Measurements from ENCODE around the gene CACNA1A.
"Not testable (repeated sequence)": the region's sequence is repeated elsewhere in the genome, so short reads cannot be mapped to it uniquely, and the experiment has no call there.

CACNA1A gene

DNA sequence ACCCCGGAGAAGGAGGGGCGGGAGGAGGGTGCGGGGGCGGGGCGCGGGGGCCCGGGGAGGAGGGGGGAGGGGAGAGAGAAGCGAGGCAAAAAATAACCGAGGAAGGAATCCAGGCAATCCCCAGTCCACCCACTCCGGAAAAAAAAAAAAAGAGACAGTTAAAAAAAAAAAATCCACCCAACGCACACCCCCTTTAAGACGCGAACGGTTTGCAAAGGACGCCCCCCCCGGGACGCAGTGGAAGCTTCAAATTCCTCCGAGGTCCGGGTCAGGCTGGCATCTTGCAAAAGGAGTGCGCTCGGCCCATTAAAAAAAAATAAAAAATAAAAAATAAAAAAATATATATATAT is at the start of gene CACNA1A:
Gene CACNA1A, minus strand, starts transcription at position 9 of the 350 bp plus-strand sequence. CDS start 255 bp downstream, outside the sequence.
- no peak for DNase-seq (ENCODE audit: low read depth, low spot score)

DNA sequence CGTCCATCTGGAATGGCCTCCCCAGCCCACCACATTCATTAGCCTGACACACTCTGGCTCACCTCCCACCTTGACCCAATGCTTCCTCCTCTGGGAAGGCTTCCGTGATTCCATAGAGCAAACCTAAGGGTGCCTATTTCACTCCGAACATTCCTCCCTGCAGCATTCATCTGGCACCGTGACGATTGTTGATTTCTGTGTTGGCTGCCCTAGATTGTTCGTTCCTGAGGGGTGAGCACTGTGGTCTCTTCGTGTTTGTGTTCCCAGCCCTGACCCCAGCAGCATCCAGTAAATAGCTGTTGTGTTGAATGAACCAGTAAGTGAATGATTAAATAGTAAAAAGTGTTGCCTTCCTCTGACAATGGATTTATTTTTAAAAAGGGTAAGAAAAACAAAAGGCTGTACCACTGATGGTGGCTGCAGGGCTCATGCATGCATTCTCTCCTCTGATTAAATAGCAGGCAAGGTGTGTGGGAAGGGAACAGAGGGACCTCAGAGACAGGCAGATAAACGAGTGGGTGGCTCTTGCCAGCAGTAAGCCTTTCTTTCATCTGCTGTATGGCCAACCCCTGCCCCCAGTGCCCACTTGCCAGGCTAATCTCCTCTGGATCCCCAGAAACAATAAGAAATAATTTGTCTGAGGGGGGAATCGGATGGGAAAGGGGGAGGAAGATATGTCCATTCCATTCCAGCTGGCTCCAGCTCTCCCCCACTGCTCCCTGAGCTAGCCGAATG is 48.4 kb upstream of the CACNA1A start:
- no peak for DNase-seq (ENCODE audit: low read depth, low spot score)

DNA sequence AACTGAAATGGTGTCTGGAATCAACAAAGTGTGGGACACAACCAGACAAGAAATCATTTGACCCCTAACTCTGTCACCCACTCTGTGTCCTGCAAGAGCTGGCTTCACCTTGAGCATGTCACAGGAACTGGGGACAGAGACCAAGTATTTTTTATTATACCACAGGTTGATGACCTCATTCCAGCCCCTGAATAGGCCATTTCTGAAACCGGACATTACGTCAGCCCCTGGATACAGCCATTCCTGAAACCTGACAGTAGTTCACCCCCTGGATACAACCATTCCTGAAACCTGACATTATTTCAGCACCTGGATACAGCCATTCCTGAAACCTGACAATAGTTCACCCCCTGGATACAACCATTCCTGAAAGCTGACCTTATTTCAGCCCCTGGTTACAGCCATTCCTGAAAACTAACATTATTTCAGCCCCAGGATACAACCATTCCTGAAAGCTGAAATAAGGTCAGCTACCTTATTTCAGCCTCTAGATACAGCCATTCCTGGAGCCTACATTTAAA is 47.7 kb upstream of the CACNA1A start:
- no peak for DNase-seq (ENCODE audit: low read depth, low spot score)

DNA sequence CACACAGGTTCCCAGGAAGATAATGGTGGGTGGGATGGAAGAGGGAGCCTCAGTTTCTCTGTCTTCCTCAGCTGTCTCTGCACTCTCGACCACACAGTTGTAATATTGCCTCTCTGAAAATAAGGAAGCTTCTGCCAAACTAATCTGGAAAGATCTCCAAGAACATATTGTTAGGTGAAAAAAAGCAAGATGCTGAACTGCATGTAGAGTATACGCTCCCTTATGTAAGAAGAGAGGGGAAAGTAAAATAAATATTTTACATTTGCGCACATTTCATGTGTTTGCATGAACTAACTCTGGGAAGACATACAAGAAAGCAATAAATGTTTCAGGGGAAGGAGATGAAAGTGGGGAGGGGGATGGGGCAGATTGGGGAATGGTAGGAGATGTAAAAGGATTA is 41.9 kb upstream of the CACNA1A start:
- no peak for DNase-seq (ENCODE audit: low read depth, low spot score)

DNA sequence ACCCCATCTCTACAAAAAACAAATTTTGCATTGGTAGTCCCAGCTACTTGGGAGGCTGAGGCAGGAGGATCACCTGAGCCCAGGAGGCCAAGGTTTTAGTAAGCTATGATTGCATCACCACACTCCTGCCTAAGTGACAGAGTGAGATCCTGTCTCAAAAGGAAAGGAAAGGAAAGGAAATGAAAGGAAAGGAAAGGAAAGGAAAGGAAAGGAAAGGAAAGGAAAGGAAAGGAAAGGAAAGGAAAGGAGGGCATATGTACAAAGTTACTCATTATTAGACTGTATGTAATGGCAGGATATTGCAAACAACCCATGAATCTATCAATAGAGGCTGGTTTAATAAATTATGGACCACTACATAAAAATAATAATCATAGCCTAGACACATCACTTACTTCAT is 40.8 kb upstream of the CACNA1A start:
- DNase-seq (ENCODE audit: low read depth, low spot score), result no peak

DNA sequence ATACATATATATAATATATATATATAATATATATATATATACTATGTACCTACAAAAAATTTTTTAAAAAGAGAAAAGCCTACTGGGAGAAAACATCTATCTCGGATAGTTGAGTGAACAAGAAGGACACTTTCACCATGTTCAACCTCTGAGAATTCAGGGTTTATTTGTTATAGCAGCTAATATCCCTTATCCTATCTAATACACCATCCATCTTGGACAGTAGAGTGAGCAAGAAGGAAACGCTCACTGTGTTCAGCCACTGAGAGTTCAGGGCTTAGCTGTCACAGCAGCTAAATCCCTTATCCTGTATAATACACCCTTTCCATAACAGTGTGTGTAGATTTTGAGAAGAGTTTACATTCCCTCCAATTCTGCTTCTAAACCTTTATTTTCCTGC is 38.1 kb upstream of the CACNA1A start:
- no peak for DNase-seq (ENCODE audit: low read depth, low spot score)

DNA sequence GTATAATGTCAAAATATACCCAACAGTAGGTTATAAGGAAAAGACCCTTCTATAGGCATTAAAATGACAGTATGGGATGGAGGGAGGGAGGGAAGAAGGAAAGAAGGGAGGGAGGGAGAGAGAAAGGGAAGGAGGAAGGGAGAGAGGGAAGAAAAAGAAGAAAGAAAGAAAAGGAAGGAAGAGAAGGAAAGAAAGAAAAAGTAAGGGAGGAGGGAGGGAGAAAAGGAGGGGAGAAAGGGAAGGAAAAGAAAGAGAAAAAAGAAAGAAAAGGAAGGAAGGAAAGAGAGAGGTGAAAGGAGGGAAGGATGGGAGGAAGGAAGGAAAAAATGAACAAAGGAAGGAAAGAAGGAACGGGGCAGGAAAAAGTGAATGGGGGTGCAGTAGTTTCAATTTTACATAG is 35.3 kb upstream of the CACNA1A start:
- no peak for DNase-seq (ENCODE audit: low read depth, low spot score)

DNA sequence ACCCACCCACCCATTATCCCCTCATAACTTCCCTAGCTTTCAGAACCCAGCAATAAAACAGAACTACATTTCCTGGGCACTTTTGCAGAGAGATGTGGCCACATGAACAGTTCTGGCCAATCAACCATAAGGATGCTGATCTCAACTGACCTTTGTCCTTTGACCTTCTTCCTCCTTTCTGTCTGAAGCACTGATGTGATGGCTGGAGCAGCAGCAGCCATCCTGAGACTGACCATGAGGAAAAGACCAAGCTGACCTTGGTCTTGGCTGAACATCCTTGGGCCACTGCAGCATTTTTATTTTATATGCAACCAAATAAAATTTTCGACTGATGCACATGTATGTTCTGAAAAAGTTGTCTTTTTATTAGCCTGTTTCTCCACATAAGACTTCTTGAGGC is 33.1 kb upstream of the CACNA1A start:
- DNase-seq (ENCODE audit: low read depth, low spot score), result no peak

DNA sequence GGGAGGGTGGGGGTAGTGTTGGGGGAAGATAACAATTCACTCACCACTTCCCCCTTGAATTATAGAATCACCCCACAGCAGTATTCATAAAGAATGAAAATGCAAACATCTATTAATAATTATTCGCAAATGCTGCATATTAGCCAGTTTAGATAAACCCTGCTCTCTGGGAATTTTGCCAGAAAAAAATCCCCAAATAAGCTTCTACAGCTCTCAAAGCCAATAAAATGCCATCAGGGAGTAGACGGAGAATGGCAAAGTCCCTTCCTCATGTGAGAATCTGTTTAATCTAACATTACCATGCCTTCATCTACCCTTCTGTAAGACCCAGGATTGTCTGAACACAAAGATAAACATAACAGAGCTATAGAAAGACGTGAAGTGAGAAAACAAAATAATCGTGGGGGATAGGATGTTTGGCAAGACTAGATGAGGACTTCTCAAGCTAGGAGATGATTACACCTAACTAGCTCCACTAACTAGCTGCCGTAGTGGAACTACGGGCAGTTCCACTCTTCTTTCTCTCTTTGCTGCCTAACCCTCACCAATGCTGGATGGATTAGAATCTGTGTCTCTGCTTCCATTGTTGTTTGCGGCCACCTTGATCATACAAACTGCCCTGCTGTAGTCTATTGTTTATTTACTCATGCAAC is 32.4 kb upstream of the CACNA1A start:
- no peak for DNase-seq (ENCODE audit: low read depth, low spot score)

DNA sequence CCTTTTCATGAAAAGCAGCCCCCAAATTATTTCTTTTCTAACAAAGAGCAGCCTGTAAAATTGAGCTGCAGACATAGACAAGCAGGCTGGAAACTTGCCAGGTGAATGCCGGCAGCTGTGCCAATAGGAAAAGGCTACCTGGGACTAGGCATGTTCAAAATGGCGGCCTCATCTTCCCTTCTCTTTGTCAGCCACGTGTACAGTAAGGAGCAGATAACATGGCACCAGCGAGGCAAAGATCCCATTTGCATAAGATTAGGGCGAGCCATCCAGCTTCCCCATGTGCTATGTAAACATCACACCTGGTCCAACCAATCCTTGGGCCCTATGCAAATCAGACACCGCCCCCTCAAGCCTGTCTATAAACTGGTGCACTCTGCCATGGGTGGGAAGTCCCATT is 31.2 kb upstream of the CACNA1A start:
- DNase-seq (ENCODE audit: low read depth, low spot score), result peak; percentile 21

DNA sequence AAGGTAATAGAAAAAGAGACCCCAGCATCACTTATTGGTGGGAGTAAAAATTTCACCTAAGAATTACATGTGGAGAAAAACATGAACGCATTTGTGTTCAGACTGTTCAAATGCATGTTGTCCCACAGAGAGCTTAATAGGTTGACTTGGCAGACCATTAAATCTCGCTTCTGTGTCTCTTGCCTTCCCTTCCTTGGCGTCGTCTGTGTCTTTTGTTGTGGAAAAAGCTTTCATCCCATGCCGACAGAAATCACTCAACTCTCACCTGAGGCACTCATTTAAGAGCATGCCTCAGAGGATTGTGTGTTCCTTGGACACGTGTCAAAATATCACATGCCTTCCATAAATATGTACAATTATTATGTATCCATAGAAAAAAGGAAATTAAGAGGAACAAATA is 24.4 kb upstream of the CACNA1A start:
- no peak for DNase-seq (ENCODE audit: low read depth, low spot score)

DNA sequence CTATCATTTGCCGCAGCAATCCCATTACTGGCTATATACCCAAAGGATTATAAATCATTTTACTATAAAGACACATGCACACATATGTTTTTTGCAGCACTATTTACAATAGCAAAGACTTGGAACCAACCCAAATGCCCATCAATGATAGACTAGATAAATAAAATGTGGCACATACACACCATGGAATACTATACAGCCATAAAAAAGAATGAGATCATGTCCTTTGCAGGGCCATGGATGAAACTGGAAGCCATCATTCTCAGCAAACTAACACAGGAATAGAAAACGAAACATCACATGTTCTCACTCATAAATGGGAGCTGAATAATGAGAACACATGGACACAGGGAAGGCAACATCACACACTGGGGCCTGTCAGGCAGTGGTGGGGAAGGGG is 23.4 kb upstream of the CACNA1A start:
- not testable (repeated sequence) for DNase-seq (ENCODE audit: low read depth, low spot score)

DNA sequence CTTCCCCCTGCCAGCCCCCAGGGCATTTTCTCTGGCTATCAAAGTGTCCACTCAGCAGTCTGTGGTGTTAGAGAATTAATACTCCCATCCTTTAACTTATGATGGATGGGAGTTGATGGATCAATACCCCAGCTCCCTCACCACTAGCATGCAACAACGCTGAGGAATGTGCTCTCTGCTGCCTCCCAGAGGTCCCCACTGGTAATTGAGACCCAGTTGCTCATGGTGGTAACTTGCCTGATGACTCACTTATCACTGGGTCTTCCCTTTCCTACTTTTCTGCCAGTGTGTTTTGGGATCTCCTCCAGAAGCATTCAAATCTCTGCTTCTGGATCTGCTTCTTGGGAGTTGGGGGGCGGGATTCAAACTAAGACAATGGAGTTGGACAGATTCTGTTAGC is 20.3 kb upstream of the CACNA1A start:
- peak; percentile 27 for DNase-seq (ENCODE audit: low read depth, low spot score)

DNA sequence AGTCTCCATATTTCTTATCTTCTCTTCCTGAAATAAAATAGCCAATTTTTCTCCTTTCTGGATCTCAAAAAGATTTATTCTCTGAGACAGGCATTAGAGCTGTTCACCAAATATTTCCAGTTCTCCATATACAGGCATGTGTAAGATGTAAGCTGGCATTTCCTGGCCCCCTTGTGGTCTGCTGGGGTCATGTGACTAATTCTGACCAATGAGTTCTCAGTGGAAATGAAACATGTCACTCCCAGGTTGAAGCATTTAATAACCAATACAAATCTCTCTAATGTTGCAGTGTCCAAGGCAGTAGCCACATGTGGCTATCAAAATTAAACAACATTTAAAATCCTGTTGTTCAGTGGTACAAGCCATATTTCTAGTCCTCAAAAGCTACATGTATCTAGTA is 14.8 kb upstream of the CACNA1A start:
- no peak for DNase-seq (ENCODE audit: low read depth, low spot score)

DNA sequence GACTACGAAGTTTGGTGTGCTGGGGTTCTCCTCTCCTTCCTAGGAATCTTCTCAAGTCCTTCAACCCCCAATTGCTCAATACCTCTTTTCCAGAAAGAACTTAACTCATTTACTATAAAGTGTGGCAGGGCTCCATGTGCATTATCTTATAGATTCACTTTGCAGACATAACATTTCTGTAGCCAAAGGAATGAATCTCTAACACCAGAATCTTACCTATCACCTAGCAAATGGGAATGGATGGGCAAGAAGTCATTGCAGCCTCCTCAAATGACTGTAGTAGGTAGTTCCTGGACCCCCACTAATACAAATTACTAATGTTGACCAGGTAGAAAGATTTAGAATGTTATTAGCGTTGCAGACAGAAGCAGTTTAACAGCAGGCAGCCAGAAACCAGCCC is 5.7 kb upstream of the CACNA1A start:
- DNase-seq (ENCODE audit: low read depth, low spot score), result no peak

DNA sequence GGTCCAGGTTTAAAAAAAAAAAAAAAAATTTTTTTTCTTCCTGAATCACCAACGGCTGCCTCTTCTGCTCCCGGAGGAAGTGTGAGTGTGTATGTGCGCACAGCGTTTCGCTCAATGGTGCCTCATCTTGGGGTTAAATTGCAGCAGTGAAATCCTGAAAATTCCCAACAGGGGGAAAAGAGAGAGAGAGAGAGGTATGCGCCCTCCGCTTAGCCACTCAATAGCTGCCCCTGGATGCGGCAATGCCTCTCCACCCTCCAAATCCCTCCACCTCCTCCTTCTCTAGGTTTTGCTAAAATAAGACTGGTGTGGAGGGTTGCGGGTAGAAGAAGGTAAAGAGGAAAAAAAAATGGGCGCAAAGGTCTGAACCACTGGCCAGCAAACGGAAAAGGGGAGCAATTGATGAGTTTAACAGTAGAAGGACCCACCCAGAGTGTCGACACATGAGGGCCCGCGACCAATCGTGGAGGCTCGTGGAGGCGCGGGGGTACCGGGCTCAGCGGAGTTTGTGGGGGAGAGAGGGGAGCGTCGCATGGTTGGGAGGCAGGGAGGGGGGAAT is 853 bp upstream of the CACNA1A start:
- peak; percentile 13 for DNase-seq (ENCODE audit: low read depth, low spot score)

DNA sequence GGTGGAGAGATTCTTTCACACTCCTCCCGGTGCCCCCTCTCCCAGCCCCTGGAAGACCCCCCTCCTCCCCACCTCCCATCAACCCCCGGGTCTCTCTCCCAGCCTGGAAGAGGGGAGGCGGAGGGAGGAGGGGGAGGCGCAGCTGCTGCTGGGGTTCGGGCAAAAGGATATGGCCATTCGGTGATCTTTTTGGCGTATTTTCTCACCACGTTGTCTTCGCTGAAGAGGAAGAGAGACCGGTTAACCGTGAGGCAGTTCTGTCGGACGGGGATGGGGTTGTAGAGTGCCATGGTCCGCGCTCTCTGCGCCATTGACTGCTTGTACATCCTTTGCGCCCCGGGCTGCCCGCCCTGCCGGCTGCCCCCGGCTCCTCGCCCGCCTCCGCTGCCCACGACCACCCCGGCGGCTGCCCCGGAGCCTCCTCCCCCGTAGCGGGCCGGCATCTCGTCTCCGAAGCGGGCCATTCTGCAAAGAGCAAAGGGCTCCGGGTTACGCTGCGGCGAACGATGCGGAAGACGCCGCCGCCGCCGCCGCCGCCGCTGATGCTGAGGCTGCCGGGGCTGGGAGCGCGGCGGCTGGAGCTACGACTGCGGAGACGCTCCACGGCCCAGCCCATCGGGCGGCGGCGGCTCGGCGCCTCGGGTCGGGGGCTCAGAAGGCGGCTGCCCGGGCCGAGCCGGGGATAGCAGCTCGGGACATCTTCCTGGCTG is 363 bp downstream of the CACNA1A start:
- DNase-seq (ENCODE audit: low read depth, low spot score), result peak; percentile 27

DNA sequence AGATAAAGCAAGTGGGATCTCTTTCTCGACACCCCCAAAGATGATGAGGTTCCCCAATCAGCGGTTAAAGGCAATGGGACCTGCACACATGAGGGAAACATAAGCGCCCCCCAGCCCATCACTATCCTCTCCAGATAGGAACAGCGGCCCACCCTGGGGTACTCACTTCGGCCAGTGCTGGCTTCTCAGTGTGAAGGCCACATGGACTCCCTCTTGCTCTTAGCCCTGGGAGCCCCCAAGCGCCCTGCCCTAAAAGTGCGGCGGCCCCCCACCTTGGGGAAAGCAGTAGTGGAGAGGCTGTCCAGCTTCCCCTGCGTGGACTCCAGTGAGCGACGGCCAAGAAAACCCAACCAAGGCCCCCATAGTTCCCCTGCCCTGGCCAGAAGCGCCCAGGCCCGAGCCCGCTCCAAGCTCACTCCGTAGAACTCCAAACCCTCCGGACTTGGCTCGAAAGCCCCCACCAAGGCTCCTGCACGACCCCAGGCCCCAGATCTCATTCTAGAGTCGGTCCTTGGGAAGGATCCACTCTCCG is 1.0 kb downstream of the CACNA1A start:
- no peak for DNase-seq (ENCODE audit: low read depth, low spot score)

DNA sequence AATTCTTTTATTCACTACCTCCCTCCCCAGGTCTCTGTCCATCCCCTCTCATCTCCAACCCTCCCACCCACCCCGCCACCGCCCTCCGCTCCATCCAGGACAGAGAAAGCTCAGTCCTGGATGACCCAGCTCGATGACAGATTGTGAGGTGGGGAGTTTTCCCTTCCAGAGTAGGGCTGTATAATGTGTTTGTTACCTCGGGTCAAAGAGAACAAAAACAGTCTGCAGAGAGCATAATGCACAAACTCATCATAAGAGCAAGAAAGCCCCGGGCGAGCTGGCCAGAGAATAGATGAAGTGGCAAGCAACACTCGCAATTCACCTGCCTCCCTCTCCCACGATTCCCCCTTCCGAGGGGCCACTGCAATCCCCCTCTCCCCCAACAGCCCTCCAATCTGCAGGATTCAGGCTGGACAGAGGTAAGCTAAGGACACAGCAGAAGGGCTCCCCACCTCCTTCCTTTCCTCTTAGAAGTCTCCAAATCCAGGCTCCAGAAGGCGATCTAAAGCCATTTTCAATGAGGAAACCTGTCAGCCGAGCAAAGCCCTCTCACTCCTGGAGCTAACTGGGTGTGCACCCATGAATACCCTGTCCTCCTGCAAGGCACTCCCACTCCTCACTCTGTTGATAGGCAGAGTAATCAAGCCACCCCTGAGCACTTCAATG is 2.6 kb downstream of the CACNA1A start:
- DNase-seq (ENCODE audit: low read depth, low spot score), result no peak

DNA sequence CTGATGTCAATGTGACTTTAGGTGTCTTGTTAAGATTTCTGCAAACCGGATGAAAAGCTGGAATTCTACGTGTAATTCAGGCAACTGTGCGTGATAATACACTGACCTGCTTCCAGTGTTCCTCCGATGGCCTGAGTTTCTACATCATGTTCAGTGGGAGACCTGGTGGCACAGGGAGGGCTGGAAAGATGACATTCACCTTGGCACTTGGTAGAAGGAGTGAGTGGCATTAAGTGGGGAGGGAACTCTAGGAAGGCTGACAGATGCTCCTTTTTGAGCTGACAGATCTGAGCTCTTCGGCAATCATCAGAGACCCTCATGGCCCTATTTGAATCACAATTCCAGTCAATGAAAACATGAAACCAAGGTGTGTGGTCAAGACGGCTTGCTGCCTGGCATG is 4.0 kb downstream of the CACNA1A start:
- DNase-seq (ENCODE audit: low read depth, low spot score), result no peak

DNA sequence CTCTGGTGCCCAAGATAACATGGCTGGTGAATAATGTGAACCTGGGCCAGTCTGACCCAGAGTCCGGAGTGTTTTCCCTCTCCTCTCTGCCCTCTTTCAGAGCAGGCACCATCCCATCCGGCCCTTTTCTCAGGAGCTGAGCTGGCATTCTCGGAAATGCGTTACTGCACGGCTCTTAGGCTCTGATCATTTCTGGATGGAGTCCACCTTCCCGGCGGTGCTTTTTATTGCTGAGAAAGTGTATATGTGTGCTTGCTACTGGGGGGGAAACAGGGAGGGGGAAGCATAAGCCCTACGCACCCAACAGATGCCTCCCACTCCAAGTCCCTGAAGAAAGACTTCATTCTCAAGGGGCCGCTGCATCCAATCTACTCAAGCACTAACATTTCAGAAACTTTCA is 6.6 kb downstream of the CACNA1A start:
- no peak for DNase-seq (ENCODE audit: low read depth, low spot score)

Data from ELF-1 (cell line).